HepG2 (cell line): ENCODE data around the gene ANK3. TPM values are rescaled to one million over a fixed set of nuclear protein-coding genes. Genes with fewer than 3 reads are reported as not detected.

Experiments
- AGO2 ChIP-seq: fragments of 200-400 bp; formaldehyde crosslinking; optimal IDR thresholded peaks from 2 replicates; pipeline ENCODE3; 2017; ENCODE audit warnings: mild to moderate bottlenecking, low read depth, low read length, moderate library complexity
- EHMT2 ChIP-seq: fragments of 200-600 bp; sonication (generic); IDR thresholded peaks from 2 replicates; pipeline ENCODE4 v1.7.0; 2017; ENCODE audit warnings: antibody characterized with exemption, low read depth, low read length, borderline replicate concordance
- FOXP4 ChIP-seq: sonication (generic); formaldehyde crosslinking; IDR thresholded peaks from 2 replicates; pipeline ENCODE4 v1.4.0; 2020; ENCODE audit warnings: missing genetic modification reagents
- HMGXB4 ChIP-seq, 2 experiments: sonication (generic) in 1 of 2; formaldehyde crosslinking in 1 of 2; IDR thresholded peaks; 2 replicates each; pipeline versions ENCODE4 v1.4.0 to v1.6.1; 2018 to 2020; ENCODE audit warnings: missing genetic modification reagents in 2 of 2, borderline replicate concordance in 1 of 2, low read depth in 1 of 2, mild to moderate bottlenecking in 1 of 2, missing biosample characterization in 1 of 2
- HNRNPH1 ChIP-seq: fragments of 200-400 bp; formaldehyde crosslinking; optimal IDR thresholded peaks from 2 replicates; pipeline ENCODE3; 2017; ENCODE audit warnings: mild to moderate bottlenecking, low read depth, low read length
- KDM5A ChIP-seq: fragments of 200-600 bp; sonication (generic); IDR thresholded peaks from 2 replicates; pipeline ENCODE4 v1.7.0; 2018; ENCODE audit warnings: antibody characterized with exemption, mild to moderate bottlenecking, low read length, borderline replicate concordance
- MTA3 ChIP-seq: sonication (generic); formaldehyde crosslinking; IDR thresholded peaks from 2 replicates; pipeline ENCODE4 v1.4.0; 2020; ENCODE audit warnings: missing genetic modification reagents
- NR2F2 ChIP-seq: IDR thresholded peaks from 2 replicates; pipeline ENCODE4 v1.6.1; 2012; ENCODE audit warnings: low read depth, inconsistent platforms, borderline replicate concordance
- RNF219 ChIP-seq: sonication (generic); formaldehyde crosslinking; IDR thresholded peaks from 2 replicates; pipeline ENCODE4 v1.5.0; 2020; ENCODE audit warnings: mild to moderate bottlenecking, missing genetic modification reagents
- SAP130 ChIP-seq: IDR thresholded peaks from 2 replicates; pipeline ENCODE4 v1.6.1; 2016; ENCODE audit warnings: low read depth
- SNAI1 ChIP-seq: sonication (generic); formaldehyde crosslinking; IDR thresholded peaks from 2 replicates; pipeline ENCODE4 v1.5.0; 2020; ENCODE audit warnings: mild to moderate bottlenecking, missing genetic modification reagents, borderline replicate concordance
- SOX5 ChIP-seq: IDR thresholded peaks from 2 replicates; pipeline ENCODE4 v1.6.1; 2016; ENCODE audit warnings: borderline replicate concordance
- TBP ChIP-seq: sonication (generic); formaldehyde crosslinking; IDR thresholded peaks from 2 replicates; pipeline ENCODE4 v1.5.0; 2020; ENCODE audit warnings: missing genetic modification reagents
- ZNF224 ChIP-seq: sonication (generic); formaldehyde crosslinking; IDR thresholded peaks from 2 replicates; pipeline ENCODE4 v1.5.0; 2020; ENCODE audit warnings: mild to moderate bottlenecking, missing genetic modification reagents
- ZNF513 ChIP-seq: sonication (generic); formaldehyde crosslinking; conservative IDR thresholded peaks from 2 replicates; pipeline ENCODE4 v1.5.0; 2020; ENCODE audit warnings: missing genetic modification reagents
- ZNF576 ChIP-seq: sonication (generic); formaldehyde crosslinking; IDR thresholded peaks from 2 replicates; pipeline ENCODE4 v1.4.0; 2020; ENCODE audit warnings: mild to moderate bottlenecking, missing genetic modification reagents
- ZNF782 ChIP-seq: sonication (generic); formaldehyde crosslinking; IDR thresholded peaks from 2 replicates; pipeline ENCODE4 v1.4.0; 2020; ENCODE audit warnings: missing genetic modification reagents, mild to moderate bottlenecking, borderline replicate concordance
- polyA plus RNA-seq, 8 experiments: library from polyadenylated mRNA; depleted of rRNA in 3 of 8; stranded (reverse) in 7 of 8; unstranded in 1 of 8; fragments of >200 nt; fragmentation: Illumina TruSeq in 4 of 8; extraction: Trizol in 4 of 8; gene quantifications; 2 replicates each; pipeline versions ENCODE4 v1.2.1 to v1.2.3, GENCODE V29; 2011 to 2016; ENCODE audit warnings: low read depth in 4 of 8, missing spikeins in 1 of 8, mixed read lengths in 1 of 8; ENCODE audit not compliant: insufficient read depth in 1 of 8
- total RNA-seq, 5 experiments: library from RNA; depleted of rRNA; stranded (reverse); fragments of >200 nt; fragmentation: Illumina TruSeq; extraction: Trizol; gene quantifications; 2 replicates each; pipeline ENCODE4 v1.2.3, GENCODE V29; 2016; ENCODE audit warnings: low read depth in 1 of 5
- TF ChIP-seq, protein P1 (sequence below): IDR thresholded peaks from 2 replicates; pipeline ENCODE4 v1.4.0; 2020; ENCODE audit warnings: mild to moderate bottlenecking, missing genetic modification reagents

Gene ANK3
- total and polyA plus RNA-seq, 2 of the 13 experiments (the other 11 are each of a cell fraction or from before 2014, with no cell fraction given): not detected

- TF ChIP-seq NR2F2 (peak; percentile 75), ZNF782 (CRISPR knock-in tag) (no peak), RNF219 (no peak), SOX5 (CRISPR knock-in tag) (peak; percentile 88), MTA3 (no peak), ZNF513 (CRISPR knock-in tag) (no peak), EHMT2 (peak; percentile 67; the same call in 1 of the 2 replicates), TBP (no peak), HNRNPH1 (no peak), HMGXB4 (CRISPR knock-in tag; IDR thresholded peaks at IDR 0.05; ENCODE audit: borderline replicate concordance in 1 of 2, low read depth in 1 of 2) (peak in 1 of 2 experiments; percentile 45; a peak in 1 of 4 replicates), ZNF224 (no peak), SAP130 (CRISPR knock-in tag) (peak; percentile 68), SNAI1 (CRISPR knock-in tag) (no peak), AGO2 (no peak), KDM5A (no peak), FOXP4 (CRISPR knock-in tag) (peak; percentile 45; the same call in 1 of the 2 replicates), ZNF576 (no peak)
- TF ChIP-seq, protein P1, sequence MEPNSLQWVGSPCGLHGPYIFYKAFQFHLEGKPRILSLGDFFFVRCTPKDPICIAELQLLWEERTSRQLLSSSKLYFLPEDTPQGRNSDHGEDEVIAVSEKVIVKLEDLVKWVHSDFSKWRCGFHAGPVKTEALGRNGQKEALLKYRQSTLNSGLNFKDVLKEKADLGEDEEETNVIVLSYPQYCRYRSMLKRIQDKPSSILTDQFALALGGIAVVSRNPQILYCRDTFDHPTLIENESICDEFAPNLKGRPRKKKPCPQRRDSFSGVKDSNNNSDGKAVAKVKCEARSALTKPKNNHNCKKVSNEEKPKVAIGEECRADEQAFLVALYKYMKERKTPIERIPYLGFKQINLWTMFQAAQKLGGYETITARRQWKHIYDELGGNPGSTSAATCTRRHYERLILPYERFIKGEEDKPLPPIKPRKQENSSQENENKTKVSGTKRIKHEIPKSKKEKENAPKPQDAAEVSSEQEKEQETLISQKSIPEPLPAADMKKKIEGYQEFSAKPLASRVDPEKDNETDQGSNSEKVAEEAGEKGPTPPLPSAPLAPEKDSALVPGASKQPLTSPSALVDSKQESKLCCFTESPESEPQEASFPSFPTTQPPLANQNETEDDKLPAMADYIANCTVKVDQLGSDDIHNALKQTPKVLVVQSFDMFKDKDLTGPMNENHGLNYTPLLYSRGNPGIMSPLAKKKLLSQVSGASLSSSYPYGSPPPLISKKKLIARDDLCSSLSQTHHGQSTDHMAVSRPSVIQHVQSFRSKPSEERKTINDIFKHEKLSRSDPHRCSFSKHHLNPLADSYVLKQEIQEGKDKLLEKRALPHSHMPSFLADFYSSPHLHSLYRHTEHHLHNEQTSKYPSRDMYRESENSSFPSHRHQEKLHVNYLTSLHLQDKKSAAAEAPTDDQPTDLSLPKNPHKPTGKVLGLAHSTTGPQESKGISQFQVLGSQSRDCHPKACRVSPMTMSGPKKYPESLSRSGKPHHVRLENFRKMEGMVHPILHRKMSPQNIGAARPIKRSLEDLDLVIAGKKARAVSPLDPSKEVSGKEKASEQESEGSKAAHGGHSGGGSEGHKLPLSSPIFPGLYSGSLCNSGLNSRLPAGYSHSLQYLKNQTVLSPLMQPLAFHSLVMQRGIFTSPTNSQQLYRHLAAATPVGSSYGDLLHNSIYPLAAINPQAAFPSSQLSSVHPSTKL (CRISPR knock-in tag): peak; percentile 96
Observed at GRCh38 chr10:60422809-60423208, 33.1 kb upstream of the ANK3 start (continued).
